H9 (cell line): ENCODE data around the gene QRICH2. TPM values are rescaled to one million over a fixed set of nuclear protein-coding genes. Genes with fewer than 3 reads are reported as not detected.

Experiments
- DNase-seq: peaks from one replicate; pipeline ENCODE4 v3.0.0-alpha.2; 2017
- H2AFZ ChIP-seq: one replicate; pipeline ENCODE4 v1.6.1; 2013; ENCODE audit warnings: mild to moderate bottlenecking, low read length, control low read depth, moderate library complexity
- H2AK5ac ChIP-seq: 2 replicates; pipeline ENCODE4 v1.6.1; 2013; ENCODE audit warnings: low read length, control low read depth, mixed read lengths; ENCODE audit not compliant: insufficient read length
- H2BK120ac ChIP-seq: one replicate; pipeline ENCODE4 v1.6.1; 2013; ENCODE audit warnings: low read depth, mild to moderate bottlenecking, low read length, control low read depth, inconsistent platforms; ENCODE audit not compliant: poor library complexity, severe bottlenecking
- H2BK12ac ChIP-seq: 2 replicates; pipeline ENCODE4 v1.6.1; 2013; ENCODE audit warnings: low read length, control low read depth, mixed read lengths, low read depth; ENCODE audit not compliant: insufficient read length
- H2BK15ac ChIP-seq: 2 replicates; pipeline ENCODE4 v1.6.1; 2013; ENCODE audit warnings: low read depth, low read length, control low read depth
- H2BK20ac ChIP-seq: one replicate; pipeline ENCODE4 v1.6.1; 2013; ENCODE audit warnings: low read depth, mild to moderate bottlenecking, low read length, control low read depth, inconsistent platforms; ENCODE audit not compliant: poor library complexity, severe bottlenecking
- H2BK5ac ChIP-seq: 2 replicates; pipeline ENCODE4 v1.6.1; 2013; ENCODE audit warnings: low read length, control low read depth, mixed read lengths; ENCODE audit not compliant: insufficient read length
- H3K14ac ChIP-seq: 2 replicates; pipeline ENCODE4 v1.6.1; 2013; ENCODE audit warnings: low read length, control low read depth; ENCODE audit not compliant: insufficient read depth
- H3K18ac ChIP-seq: 2 replicates; pipeline ENCODE4 v1.6.1; 2013; ENCODE audit warnings: low read depth, mild to moderate bottlenecking, mixed read lengths, low read length, control low read depth; ENCODE audit not compliant: insufficient read length
- H3K23ac ChIP-seq: 2 replicates; pipeline ENCODE4 v1.6.1; 2013; ENCODE audit warnings: low read length, control low read depth, mixed read lengths, low read depth; ENCODE audit not compliant: insufficient read length
- H3K23me2 ChIP-seq: 2 replicates; pipeline ENCODE4 v1.6.1; 2013; ENCODE audit warnings: low read depth, mild to moderate bottlenecking, mixed read lengths, low read length, control low read depth; ENCODE audit not compliant: insufficient read length, poor library complexity, severe bottlenecking
- H3K27ac ChIP-seq: 2 replicates; pipeline ENCODE4 v1.5.1; 2013; ENCODE audit warnings: low read length, control low read depth, mixed read lengths, low read depth; ENCODE audit not compliant: insufficient read length
- H3K27me3 ChIP-seq: 2 replicates; pipeline ENCODE4 v1.6.1; 2013; ENCODE audit warnings: low read length, control low read depth, inconsistent platforms; ENCODE audit not compliant: insufficient read depth
- H3K4ac ChIP-seq: 2 replicates; pipeline ENCODE4 v1.6.1; 2013; ENCODE audit warnings: low read depth, mild to moderate bottlenecking, control low read depth, inconsistent platforms, low read length, moderate library complexity
- H3K4me1 ChIP-seq: 2 replicates; pipeline ENCODE4 v1.6.1; 2013; ENCODE audit warnings: low read length, control low read depth, inconsistent platforms; ENCODE audit not compliant: insufficient read depth
- H3K4me2 ChIP-seq: 2 replicates; pipeline ENCODE4 v1.6.1; 2013; ENCODE audit warnings: low read length, control low read depth, mixed read lengths; ENCODE audit not compliant: insufficient read length, insufficient read depth
- H3K56ac ChIP-seq: 2 replicates; pipeline ENCODE4 v1.6.1; 2013; ENCODE audit warnings: low read depth, mild to moderate bottlenecking, mixed read lengths, low read length, control low read depth; ENCODE audit not compliant: insufficient read length
- H3K79me1 ChIP-seq: 2 replicates; pipeline ENCODE4 v1.6.1; 2013; ENCODE audit warnings: low read depth, mild to moderate bottlenecking, moderate library complexity, low read length, control low read depth, inconsistent platforms; ENCODE audit not compliant: insufficient read depth, poor library complexity, severe bottlenecking
- H3K79me2 ChIP-seq: 2 replicates; pipeline ENCODE4 v1.6.1; 2013; ENCODE audit warnings: low read length, control low read depth, inconsistent platforms; ENCODE audit not compliant: insufficient read depth
- H3K9ac ChIP-seq: 2 replicates; pipeline ENCODE4 v1.6.1; 2013; ENCODE audit warnings: low read length, control low read depth, mixed read lengths; ENCODE audit not compliant: insufficient read length; ENCODE audit errors: extremely low read depth
- H3K9me3 ChIP-seq: one replicate; pipeline ENCODE4 v1.6.1; 2013; ENCODE audit warnings: low read depth, low read length, inconsistent platforms; ENCODE audit not compliant: control insufficient read depth
- H3T11ph ChIP-seq: one replicate; pipeline ENCODE4 v1.6.1; 2013; ENCODE audit warnings: mild to moderate bottlenecking, low read length, control low read depth, inconsistent platforms
- H4K20me1 ChIP-seq: one replicate; pipeline ENCODE4 v1.6.1; 2013; ENCODE audit not compliant: control insufficient read depth, insufficient read length, insufficient read depth
- H4K5ac ChIP-seq: 2 replicates; pipeline ENCODE4 v1.6.1; 2013; ENCODE audit warnings: low read depth, mild to moderate bottlenecking, mixed read lengths, low read length, control low read depth; ENCODE audit not compliant: insufficient read length
- H4K8ac ChIP-seq: replicated peaks from 2 replicates; pipeline ENCODE4 v1.6.1; 2013; ENCODE audit warnings: low read length, control low read depth, mixed read lengths, low read depth; ENCODE audit not compliant: insufficient read length
- H4K91ac ChIP-seq: 2 replicates; pipeline ENCODE4 v1.6.1; 2013; ENCODE audit warnings: low read depth, mild to moderate bottlenecking, moderate library complexity, mixed read lengths, low read length, control low read depth; ENCODE audit not compliant: insufficient read length
- H3K27ac Mint-ChIP-seq, 3 experiments: 2 replicates in 2 of 3; 3 replicates in 1 of 3; pipeline ENCODE4 v1.8.0; 2020 to 2021; ENCODE audit warnings: mixed read lengths in 3 of 3, mild to moderate bottlenecking in 1 of 3, moderate library complexity in 1 of 3
- H3K27me3 Mint-ChIP-seq: 2 replicates; pipeline ENCODE4 v1.8.0; 2021; ENCODE audit warnings: low read depth, mild to moderate bottlenecking, moderate library complexity, mixed read lengths
- H3K36me3 Mint-ChIP-seq, 3 experiments: 2 replicates in 2 of 3; 3 replicates in 1 of 3; pipeline ENCODE4 v1.8.0; 2020 to 2021; ENCODE audit warnings: low read depth in 3 of 3, mixed read lengths in 3 of 3; ENCODE audit not compliant: insufficient read depth in 1 of 3
- H3K4me1 Mint-ChIP-seq, 2 experiments: 2 replicates each; pipeline ENCODE4 v1.8.0; 2020; ENCODE audit warnings: mixed read lengths in 2 of 2
- H3K4me3 Mint-ChIP-seq, 2 experiments: 2 replicates in 1 of 2; 3 replicates in 1 of 2; pipeline ENCODE4 v1.8.0; 2020 to 2021; ENCODE audit warnings: mild to moderate bottlenecking in 2 of 2, mixed read lengths in 2 of 2, moderate library complexity in 1 of 2
- H3K9me3 Mint-ChIP-seq, 2 experiments: 2 replicates in 1 of 2; 3 replicates in 1 of 2; pipeline ENCODE4 v1.8.0; 2020; ENCODE audit warnings: mild to moderate bottlenecking in 2 of 2, mixed read lengths in 2 of 2, moderate library complexity in 1 of 2
- WGBS: extraction: QIAGEN DNeasy Blood & Tissue Kit; methylation state at CpG from one replicate; pipeline ENCODE4 v1.1.7; 2013; ENCODE audit warnings: missing lambda C conversion rate, low lambda C conversion rate, mixed read lengths; ENCODE audit not compliant: insufficient read length; ENCODE audit errors: extremely low coverage; 5-methylcytosine and 5-hydroxymethylcytosine counted together
- total RNA-seq: library from RNA; stranded (reverse); gene quantifications from 2 replicates; pipeline ENCODE4 v1.2.1, GENCODE V29; 2021
- TF ChIP-seq, protein P1 (sequence below): fragments of 200-600 bp; sonication (generic); conservative IDR thresholded peaks from 3 replicates; pipeline ENCODE4 v1.8.0; 2021; ENCODE audit warnings: antibody characterized with exemption, mild to moderate bottlenecking

QRICH2 gene
- total RNA-seq, 1 experiment from 2014 or later: 3.2 TPM

DNA sequence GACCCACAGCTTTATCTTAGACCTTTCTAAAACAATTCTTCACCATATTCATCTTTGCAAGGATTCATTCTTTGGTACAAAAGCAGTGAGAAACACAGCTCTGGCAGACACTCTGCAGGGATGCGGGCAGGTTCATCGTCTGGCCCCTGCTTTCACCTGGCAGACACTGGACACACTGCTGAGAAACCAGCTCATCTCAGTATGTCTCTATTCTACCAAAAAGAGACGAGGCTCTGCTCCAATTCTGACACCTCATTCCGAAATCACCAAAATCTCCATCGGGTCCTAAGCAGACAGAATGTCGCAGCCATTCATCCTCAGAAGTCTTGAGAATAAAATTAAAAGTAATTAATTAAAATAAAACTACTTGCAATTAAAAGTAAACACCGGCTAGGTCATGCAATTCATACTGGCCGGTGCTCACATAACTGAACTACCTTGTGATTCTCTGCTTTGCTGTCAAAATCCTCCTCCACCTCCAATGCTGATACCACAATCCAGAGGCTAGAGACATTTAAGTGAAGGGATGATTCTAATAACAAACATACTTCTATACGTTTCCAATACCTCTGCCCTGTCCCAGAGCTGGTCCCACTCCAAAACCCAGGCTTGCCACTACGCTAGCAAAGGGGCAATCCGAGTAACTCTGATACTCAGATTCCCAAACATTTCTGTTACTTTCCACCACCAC lies 69.1 kb downstream of the QRICH2 start:
- Histone ChIP-seq H2BK12ac (no peak overlapping the region), H2BK5ac (no peak overlapping the region), H4K20me1 (no peaks in the 10 kb centered on the region), H2BK15ac (no peak overlapping the region), H3K4me2 (peak overlapping the region; percentile 47), H3K4me1 (no peaks in the 10 kb centered on the region), H4K91ac (no peak overlapping the region), H3K9ac (no peak overlapping the region), H3K27me3 (peaks cover 10% of the 10 kb centered on the region), H3K9me3 (no peaks in the 10 kb centered on the region), H3K23me2 (peaks cover 8% of the 10 kb centered on the region), H3K56ac (no peak overlapping the region), H2BK20ac (no peak overlapping the region), H3K14ac (no peak overlapping the region), H3T11ph (no peak overlapping the region), H3K18ac (no peak overlapping the region), H3K23ac (no peak overlapping the region), H3K4ac (no peak overlapping the region), H2BK120ac (no peak overlapping the region), H3K79me2 (no peaks in the 10 kb centered on the region), H3K79me1 (no peaks in the 10 kb centered on the region), H3K27ac (no peak overlapping the region), H2AK5ac (no peak overlapping the region), H2AFZ (no peak overlapping the region), H4K5ac (no peak overlapping the region), H4K8ac (no peak overlapping the region)
- WGBS: no CpG with 5 or more reads among the region's 11 CpGs
- no peak for DNase-seq
- no peaks in the 10 kb centered on the region; a peak in 1 of 7 replicates for H3K36me3 Mint-ChIP-seq
- H3K27me3 Mint-ChIP-seq: peaks cover 67% of the 10 kb centered on the region
- TF ChIP-seq, protein P1, sequence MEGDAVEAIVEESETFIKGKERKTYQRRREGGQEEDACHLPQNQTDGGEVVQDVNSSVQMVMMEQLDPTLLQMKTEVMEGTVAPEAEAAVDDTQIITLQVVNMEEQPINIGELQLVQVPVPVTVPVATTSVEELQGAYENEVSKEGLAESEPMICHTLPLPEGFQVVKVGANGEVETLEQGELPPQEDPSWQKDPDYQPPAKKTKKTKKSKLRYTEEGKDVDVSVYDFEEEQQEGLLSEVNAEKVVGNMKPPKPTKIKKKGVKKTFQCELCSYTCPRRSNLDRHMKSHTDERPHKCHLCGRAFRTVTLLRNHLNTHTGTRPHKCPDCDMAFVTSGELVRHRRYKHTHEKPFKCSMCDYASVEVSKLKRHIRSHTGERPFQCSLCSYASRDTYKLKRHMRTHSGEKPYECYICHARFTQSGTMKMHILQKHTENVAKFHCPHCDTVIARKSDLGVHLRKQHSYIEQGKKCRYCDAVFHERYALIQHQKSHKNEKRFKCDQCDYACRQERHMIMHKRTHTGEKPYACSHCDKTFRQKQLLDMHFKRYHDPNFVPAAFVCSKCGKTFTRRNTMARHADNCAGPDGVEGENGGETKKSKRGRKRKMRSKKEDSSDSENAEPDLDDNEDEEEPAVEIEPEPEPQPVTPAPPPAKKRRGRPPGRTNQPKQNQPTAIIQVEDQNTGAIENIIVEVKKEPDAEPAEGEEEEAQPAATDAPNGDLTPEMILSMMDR: no peak
- peak overlapping the region; percentile 33 to 75; a peak in 4 of 5 replicates for H3K4me3 Mint-ChIP-seq
- peaks cover 8 to 10% of the 10 kb centered on the region in 2 experiments for H3K4me1 Mint-ChIP-seq
- H3K9me3 Mint-ChIP-seq: no peaks in the 10 kb centered on the region; a peak in 1 of 5 replicates
- H3K27ac Mint-ChIP-seq: no peak overlapping the region
